Bone marrow (tissue), 2 donors: ENCODE measurements around the gene MAPT.
"Not testable (repeated sequence)": the region's sequence is repeated elsewhere in the genome, so short reads cannot be mapped to it uniquely, and the experiment has no call there.

Experiments used
- DNase-seq, 2 donors: peaks; one replicate each; lab custom pipeline; 2025; lab: John Stamatoyannopoulos, UW

The MAPT gene

GRCh38 chr17:45900723-45901415, 6.5 kb downstream of the MAPT start:
- no peak for DNase-seq

DNA sequence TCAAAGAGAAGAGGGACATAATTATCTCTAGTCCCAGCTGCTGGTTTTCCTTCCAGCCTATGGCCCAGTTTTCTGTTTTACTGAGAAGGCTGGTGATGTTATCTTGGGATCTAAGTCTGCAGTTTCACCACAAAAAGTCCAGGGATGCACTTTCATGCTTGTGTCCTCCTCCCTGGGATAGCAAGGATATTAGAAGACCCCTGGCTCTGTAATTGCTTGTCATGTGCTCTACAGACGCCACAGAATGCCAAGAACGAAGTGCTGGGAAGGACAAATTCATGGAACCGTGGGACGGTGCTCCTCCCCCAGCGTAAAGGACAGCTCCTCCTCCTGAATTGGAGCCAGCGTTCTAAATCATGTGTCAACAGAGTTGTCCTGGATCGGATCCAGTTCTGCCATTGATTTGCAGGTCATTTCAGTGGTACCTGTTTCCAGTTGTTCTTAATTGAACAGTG, 8.6 kb downstream of the MAPT start:
- no peak for DNase-seq

- no peak for DNase-seq
Measured at GRCh38 chr17:45904866-45905265, 10.5 kb downstream of the MAPT start.

DNA sequence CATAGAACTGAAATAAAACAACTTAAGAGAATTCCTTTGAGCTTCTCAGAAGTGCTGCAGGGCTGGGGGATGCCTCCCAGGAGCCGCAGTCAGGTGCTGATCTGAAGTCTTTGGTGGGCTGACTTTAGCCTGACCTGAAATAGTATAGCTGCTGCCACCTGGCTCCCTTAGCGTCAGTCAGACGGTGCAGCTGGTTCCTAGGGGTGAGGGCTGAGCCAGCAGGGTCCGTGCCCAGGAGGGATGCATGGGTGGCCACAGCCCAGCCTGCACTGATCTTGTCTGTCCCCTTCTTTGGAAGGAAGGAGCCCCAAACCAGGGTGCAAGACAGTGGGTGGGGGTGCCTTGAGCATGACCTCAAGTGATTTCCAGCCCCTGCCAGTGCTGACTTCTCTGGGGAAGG, 11.5 kb downstream of the MAPT start:
- DNase-seq = no peak

DNA sequence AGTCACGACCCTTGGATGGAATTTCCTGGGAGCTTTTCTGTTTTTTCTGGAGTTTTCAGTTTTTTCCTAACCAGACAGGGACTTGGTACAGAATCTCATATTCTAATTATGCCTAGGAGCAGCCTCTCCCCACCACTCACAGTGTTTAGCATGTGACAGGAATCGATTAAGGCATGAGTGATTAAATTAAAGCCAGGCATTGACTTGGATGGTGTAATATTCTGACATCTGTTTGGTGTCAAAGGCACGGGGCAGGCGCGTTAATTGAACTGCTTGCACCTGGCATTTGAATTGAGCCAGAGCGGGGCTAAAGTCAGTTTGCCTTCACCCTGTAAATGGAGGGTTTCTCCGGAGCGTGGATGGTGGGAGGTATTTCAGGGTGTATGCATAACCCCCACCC, 11.9 kb downstream of the MAPT start:
- DNase-seq = no peak

DNA sequence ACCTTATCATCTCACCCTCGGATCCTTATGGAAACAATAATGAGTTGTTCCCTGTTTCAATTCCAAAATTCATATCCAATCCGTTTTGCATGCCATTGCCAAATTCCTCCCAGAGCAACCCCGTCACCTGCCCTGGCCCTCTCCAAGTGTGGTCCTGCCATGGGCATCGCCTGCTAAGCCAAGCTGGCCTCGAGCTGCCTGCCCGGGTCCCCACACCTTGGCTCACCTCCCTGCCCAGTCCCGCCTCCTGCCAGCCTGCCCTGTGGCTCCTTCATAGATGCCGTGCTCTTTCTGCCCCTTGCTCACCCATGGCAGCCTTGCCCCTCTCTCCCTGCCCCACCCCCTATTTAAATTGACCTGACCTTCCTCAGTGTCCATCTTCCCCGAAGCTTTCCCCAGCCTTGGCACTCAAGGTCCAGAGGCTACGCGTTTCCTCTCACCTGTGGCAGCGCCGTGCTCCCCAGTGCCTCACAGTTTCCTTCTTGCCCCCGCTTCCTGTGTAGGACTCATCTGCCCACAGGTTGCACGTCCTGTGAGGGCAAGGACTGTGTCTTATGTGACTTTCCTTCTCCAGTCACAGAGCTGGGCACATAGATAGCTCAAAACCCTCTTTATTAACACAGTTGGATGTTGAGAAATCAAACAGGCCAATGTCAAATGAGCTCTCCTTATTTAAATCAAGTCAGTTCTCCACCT, 12.7 kb downstream of the MAPT start:
- no peak for DNase-seq

DNA sequence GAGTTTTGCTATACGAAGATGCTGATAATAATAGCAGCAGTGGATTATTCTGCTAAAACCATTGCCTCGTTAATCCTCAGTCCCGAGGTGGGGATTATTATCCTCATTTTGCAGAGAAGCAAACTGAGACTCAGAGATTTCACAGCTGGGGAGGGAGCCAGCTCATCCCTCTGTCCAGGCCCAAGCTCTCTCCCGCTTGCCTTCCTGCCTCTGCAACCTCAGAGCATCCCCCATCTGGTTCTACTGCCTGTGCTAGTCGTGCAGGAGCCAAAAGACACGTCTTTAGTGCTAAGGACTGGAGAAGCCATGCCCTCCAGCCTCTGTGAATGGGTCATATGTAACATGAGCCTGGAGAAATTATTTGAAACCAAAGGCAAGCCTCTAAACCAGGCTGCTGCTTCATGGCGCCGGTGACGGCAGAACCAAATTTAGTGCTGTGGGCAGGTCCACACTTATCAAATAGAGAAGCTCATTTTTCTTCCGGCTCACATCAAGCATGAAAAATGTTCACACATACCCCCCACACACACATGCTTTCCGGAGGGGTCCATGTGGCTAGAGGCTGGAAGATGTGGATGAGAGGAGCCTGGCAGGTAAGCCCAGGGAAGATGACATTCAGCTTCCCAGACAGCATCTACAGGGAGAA, 13.5 kb downstream of the MAPT start:
- no peak for DNase-seq

- no peak for DNase-seq
Measured at GRCh38 chr17:45908460-45908859, 14.1 kb downstream of the MAPT start.

DNA sequence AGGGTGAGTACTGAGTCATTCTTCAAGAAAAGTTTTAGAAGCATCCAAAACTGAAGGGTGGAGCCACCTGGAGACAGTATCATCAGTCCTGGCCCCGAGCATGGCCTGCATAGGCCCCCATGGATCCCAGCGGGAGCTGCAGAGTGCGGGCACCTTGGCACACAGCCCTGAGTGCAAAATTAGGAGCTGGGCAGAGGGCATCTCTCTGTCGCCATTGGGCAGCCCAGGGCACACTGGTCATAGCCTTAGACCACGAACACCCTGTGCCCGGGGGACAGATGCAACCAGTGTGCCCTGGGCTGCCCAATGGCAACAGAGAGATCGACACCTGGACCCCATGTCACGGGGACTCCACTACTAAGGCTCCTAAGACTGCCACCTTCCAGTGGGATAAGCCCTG, 14.6 kb downstream of the MAPT start:
- no peak for DNase-seq

GRCh38 chr17:45910667-45911066, 16.3 kb downstream of the MAPT start:
- DNase-seq = no peak

DNA sequence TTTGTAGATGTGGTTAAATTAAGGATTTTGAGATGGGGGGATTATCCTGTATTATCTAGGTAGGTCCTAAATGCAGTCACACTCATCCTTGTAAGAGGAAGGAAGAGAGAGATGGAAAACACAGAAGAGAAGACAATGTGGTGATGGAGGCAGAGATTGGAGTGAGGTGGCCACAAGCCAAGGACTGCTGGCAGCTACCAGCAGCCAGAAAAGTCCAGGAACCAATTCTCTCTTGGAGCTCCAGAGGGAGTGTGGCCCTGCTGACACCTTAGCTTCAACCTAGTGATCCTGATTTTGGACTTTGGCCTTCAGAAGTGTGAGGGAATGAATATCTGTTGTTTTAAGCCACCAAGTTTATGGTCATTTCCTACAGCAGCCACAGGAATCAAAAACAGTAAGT, 18.0 kb downstream of the MAPT start:
- DNase-seq = no peak

GRCh38 chr17:45913030-45913429, 18.7 kb downstream of the MAPT start:
- not testable (repeated sequence) for DNase-seq

DNA sequence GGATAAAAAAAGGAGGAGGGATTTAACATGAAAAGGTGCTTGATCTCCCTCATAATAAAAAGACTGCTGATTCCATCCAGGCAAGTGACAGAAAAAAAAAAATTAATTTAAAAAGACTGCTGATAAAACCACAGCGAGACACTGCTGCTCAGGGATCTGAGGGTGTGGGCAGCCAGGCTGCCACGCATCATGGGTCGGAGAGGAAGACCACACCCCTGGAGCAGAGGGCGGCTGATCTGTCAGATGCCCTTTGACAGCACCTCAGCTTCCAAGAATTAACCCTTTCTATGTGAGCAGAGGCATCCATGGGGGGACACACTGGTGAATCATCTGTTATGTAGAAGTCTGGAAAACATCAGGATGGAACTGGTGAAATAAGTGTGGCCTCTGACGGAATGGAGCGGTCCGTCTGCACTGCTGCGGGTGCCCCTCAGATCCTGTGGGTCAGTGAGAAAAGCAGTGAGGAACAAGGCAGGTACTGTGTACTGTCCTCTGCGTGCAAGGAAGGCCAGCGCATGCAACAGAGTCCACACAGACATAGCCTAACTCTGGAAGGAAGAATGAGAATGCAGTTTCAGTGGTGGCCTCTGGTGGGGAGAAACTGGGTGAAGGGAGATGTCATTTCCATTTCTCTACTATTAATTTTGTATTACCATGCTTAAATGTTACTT, 19.8 kb downstream of the MAPT start:
- DNase-seq = no peak

DNA sequence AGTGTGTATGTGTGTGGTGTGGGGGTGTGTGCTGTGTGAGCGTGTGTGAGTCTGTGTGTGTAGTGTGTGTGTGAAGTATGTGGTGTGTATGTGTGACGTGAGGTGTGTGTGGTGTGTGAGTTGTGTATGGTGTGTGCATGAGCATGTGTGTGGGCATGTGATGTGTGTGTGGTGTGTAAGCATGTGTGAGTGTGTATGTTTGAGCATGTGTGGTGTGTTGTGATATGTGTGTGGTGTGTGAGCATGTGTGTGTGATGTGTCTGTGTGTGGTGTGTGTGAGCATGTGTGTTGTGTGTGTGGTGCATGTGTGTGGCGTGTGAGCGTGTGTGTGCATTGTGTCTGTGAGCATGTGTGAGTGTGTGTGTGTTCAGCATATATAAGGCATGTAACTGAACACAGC, 20.9 kb downstream of the MAPT start:
- DNase-seq = no peak

GRCh38 chr17:45917081-45917480, 22.7 kb downstream of the MAPT start:
- DNase-seq = no peak

DNA sequence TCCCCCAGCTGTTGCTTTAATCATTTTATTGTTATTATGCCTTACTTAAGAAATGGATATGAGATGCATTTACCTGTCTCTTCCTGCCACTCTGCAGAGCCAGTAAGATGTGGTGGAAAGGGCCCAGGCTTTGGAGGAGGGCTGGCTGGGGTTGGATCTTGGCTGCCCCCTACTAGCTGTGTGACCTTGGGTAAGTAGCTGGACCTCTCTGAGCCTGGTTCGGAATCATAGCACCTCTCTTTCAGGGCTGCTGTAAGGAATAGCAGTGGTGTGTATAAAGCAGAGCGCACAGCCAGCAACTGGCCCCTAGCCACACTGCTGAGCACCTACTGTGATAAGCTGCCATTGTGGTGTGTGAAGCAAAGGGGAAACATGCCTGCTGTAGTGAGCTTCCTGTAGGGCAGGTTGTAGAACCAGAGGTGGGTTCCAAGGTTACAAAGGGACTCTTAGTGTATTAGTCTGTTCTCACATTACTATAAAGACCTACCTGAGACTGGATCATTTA, 23.9 kb downstream of the MAPT start:
- no peak for DNase-seq

- no peak for DNase-seq
Measured at GRCh38 chr17:45919136-45919535, 24.8 kb downstream of the MAPT start.

- no peak for DNase-seq
Measured at GRCh38 chr17:45920083-45920482, 25.7 kb downstream of the MAPT start.

DNA sequence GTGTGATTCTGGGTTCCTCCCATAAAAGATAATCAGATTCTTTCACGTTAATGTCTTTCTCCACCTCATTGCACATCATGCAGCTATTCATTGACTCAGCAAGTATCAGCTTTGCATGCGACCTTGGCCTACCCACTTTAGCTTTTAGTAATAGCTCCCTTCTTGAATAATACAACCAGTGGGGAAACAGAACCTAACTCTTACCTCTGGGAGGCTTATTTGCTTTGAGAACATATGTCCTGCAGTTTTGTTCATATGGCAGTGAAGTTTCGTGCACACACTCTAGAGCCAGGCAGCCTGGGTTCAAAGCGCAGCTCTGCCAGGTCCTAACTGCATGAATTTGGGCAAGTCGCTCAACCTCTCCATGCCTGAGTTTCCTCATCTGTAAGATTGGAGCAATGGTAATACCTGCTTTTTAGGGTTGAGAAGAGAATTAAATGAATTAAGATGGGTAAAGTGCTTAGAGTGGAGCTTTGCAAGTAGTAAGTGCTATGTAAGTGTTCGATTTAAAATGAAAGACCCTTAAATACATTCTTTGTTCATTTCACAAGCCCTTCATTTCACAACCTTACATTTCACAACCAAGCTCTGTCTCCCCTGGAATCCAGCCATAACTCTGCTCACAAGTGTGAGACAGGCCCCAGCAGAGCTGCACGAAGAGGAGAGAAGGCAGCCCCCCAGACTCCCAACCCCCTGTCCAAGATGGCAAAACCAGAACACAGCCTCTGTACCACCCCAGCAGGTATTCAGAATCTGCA, 29.3 kb downstream of the MAPT start:
- DNase-seq = no peak

GRCh38 chr17:45924332-45924820, 30.0 kb downstream of the MAPT start:
- no peak for DNase-seq

DNA sequence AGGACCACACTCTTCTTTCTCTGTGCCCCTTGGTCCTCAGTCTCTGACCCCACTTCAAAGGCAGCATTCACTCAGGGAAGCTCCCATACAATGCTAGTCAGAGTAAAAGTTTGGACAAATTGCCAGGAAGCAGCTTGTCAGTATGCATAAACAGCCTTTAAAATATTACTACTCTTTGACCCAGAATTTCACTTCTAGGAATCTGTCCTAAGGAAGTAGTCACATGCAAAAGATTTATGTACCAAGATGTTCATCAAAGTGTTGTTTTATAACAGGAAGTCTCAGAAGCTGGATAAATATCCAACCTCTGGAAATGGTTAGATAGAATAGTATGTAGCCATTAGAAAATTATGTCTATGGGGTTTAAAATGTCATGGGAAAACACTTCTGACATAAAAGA, 31.0 kb downstream of the MAPT start:
- DNase-seq = no peak

DNA sequence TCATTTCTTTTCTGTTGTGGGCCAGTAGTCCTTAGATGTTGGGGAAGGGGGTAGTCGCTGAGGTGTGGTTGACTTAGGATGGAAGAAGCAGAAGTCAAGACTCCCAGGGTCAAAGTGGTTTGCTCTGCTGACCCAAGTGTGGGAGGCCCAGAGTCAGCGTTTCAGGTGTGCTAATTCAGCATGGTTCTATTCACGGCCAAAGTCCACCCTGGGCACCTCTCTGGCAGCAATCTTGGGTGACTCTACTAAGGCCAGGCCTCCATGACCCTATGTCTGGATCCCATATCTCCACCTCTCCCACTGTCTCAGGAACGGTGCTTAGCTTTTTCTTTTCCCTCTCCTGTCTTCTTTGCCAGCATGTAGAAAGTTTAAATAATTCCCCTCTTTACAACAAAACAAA, 32.9 kb downstream of the MAPT start:
- no peak for DNase-seq
